Mucosa of descending colon (tissue), 3 donors: Measurements from ENCODE around the gene USP6. TPM values are rescaled to one million over a fixed set of nuclear protein-coding genes. Genes with fewer than 3 reads are reported as not detected.
A peak's percentile ranks its signal among the peaks of the same experiment; 100 is the strongest.
"Not testable (repeated sequence)": the region's sequence is repeated elsewhere in the genome, so short reads cannot be mapped to it uniquely, and the experiment has no call there.

Experiments used
- ATAC-seq: fragments of 200-7000 bp; cut with Tn5 transposase; one replicate; pipeline ENCODE4 v1.9.1; 2020; ENCODE audit warnings: mild to moderate bottlenecking, moderate library complexity
- DNase-seq, 3 donors: peaks; one replicate each; pipeline ENCODE4 v3.0.0-alpha.2; 2020
- H3K36me3 ChIP-seq: fragments of 200-600 bp; one replicate; pipeline ENCODE4 v1.8.0; 2021; ENCODE audit warnings: low read depth, mild to moderate bottlenecking
- H3K4me1 ChIP-seq: fragments of 200-600 bp; one replicate; pipeline ENCODE4 v1.8.0; 2021; ENCODE audit warnings: low read depth, mild to moderate bottlenecking
- H3K4me3 ChIP-seq: fragments of 200-600 bp; one replicate; pipeline ENCODE4 v1.8.0; 2021; ENCODE audit warnings: mild to moderate bottlenecking
- H3K9me3 ChIP-seq: fragments of 200-600 bp; one replicate; pipeline ENCODE4 v1.8.0; 2021; ENCODE audit warnings: mild to moderate bottlenecking
- CTCF ChIP-seq: fragments of 200-600 bp; IDR thresholded peaks from one replicate; pipeline ENCODE4 v1.8.0; 2022; ENCODE audit warnings: antibody characterized with exemption, mild to moderate bottlenecking
- intact Hi-C, 2 donors: fragments of 100-400 bp; cut with DNase I in 1 of 2; cut with micrococcal nuclease in 1 of 2; formaldehyde crosslinking; loops; one replicate each; pipeline versions ENCODE4 v1.11.0 to v1.11.1; 2022; cut with DNase I, micrococcal nuclease
- total RNA-seq, 3 donors: library from RNA; stranded (reverse); fragmentation: NEBNext Ultra II Directional in 2 of 3; extraction: Animal tissue kit (Norgen Biotek cat#: 25700) in 2 of 3; gene quantifications; one replicate each; pipeline versions ENCODE4 v1.2.1 to v1.2.4, GENCODE V29; 2021 to 2023
- donor health status: DM: no; HTN: no; CAD: no; lungs with moderate emphysema.
- donor health status: DM: no; HTN: no; CAD: no.
- donor health status: DM: no; HTN: yes; CAD: no.

USP6 gene
- total RNA-seq, 3 donors from 2014 or later, result 0.09 to 0.10 TPM; not detected in 1

- no peak for ATAC-seq
Observed at GRCh38 chr17:5120036-5120435, 4.2 kb downstream of the USP6 start.

GRCh38 chr17:5120436-5121185, 4.8 kb downstream of the USP6 start:
- DNase-seq, H3K4me1 ChIP-seq, ATAC-seq, H3K36me3 ChIP-seq, intact Hi-C loops, H3K9me3 ChIP-seq, H3K4me3 ChIP-seq: not testable (repeated sequence)

More at GRCh38 chr17:5120036-5120435, 4.2 kb downstream of the USP6 start:
- intact Hi-C loops, result no loop called here
- H3K4me3 ChIP-seq, result no peak overlapping the region
- no peak for DNase-seq
- TF ChIP-seq CTCF, result no peak
- H3K9me3 ChIP-seq, result no peaks in the 10 kb centered on the region
- no peaks in the 10 kb centered on the region for H3K4me1 ChIP-seq
- H3K36me3 ChIP-seq, result no peaks in the 10 kb centered on the region

GRCh38 chr17:5121186-5121841, 5.5 kb downstream of the USP6 start:
- Histone ChIP-seq H3K4me3 (no peak overlapping the region), H3K4me1 (no peaks in the 10 kb centered on the region), H3K9me3 (no peaks in the 10 kb centered on the region), H3K36me3 (no peaks in the 10 kb centered on the region)
- no peak for ATAC-seq
- intact Hi-C loops, result no loop called here
- TF ChIP-seq CTCF, result no peak
- peak in 1 of 3 donors; percentile 15 for DNase-seq

GRCh38 chr17:5122056-5122455, 6.2 kb downstream of the USP6 start:
- H3K36me3 ChIP-seq, H3K4me3 ChIP-seq, ATAC-seq, intact Hi-C loops, H3K9me3 ChIP-seq, H3K4me1 ChIP-seq: not testable (repeated sequence)
- peak in 1 of 3 donors; percentile 7 for DNase-seq

- no peaks in the 10 kb centered on the region for H3K4me1 ChIP-seq
- H3K36me3 ChIP-seq, result no peaks in the 10 kb centered on the region
- ATAC-seq, result peak; percentile 78
- H3K9me3 ChIP-seq, result no peaks in the 10 kb centered on the region
- TF ChIP-seq CTCF, result no peak
- no peak overlapping the region for H3K4me3 ChIP-seq
- peak in 1 of 3 donors; percentile 50 for DNase-seq
- intact Hi-C loops, result no loop called here
Observed at GRCh38 chr17:5122586-5123342, 6.9 kb downstream of the USP6 start.

- H3K4me3 ChIP-seq, result no peak overlapping the region
- peak in 1 of 3 donors; percentile 7 for DNase-seq
- H3K9me3 ChIP-seq, result no peaks in the 10 kb centered on the region
- no peaks in the 10 kb centered on the region for H3K36me3 ChIP-seq
- no peaks in the 10 kb centered on the region for H3K4me1 ChIP-seq
- TF ChIP-seq CTCF, result no peak
- intact Hi-C loops, result no loop called here
- ATAC-seq, result peak; percentile 39
Observed at GRCh38 chr17:5123343-5124124, 7.7 kb downstream of the USP6 start.

- intact Hi-C loops, H3K4me3 ChIP-seq, H3K9me3 ChIP-seq, H3K4me1 ChIP-seq, ATAC-seq, H3K36me3 ChIP-seq: not testable (repeated sequence)
- DNase-seq, result peak in 1 of 3 donors; percentile 11
Observed at GRCh38 chr17:5124125-5124760, 8.4 kb downstream of the USP6 start.

GRCh38 chr17:5124896-5125295, 9.1 kb downstream of the USP6 start:
- H3K36me3 ChIP-seq, ATAC-seq, DNase-seq, H3K4me1 ChIP-seq, intact Hi-C loops, H3K9me3 ChIP-seq, H3K4me3 ChIP-seq: not testable (repeated sequence)
